22Rv1 (cell line): ENCODE data around the gene DNAH10.

ENCODE experiments used
- CTCF ChIP-seq: fragments of 450-650 bp; IDR thresholded peaks from 2 replicates; pipeline ENCODE4 v1.5.1; 2017; ENCODE audit warnings: mild to moderate bottlenecking
- ZFX ChIP-seq: fragments of 450-650 bp; IDR thresholded peaks from 2 replicates; pipeline ENCODE4 v1.6.1; 2017; ENCODE audit warnings: antibody characterized with exemption, borderline replicate concordance

GRCh38 chr12:123945287-123946151, 183.4 kb downstream of the DNAH10 start:
- TF ChIP-seq CTCF (no peak), ZFX (no peak)
